ENCODE results near the gene IPMK.

The IPMK gene

GRCh38 chr10:58153751-58154150 lies 113.9 kb downstream of the IPMK start:
- DNase-seq (ENCODE audit: low read depth), result no peak

DNA sequence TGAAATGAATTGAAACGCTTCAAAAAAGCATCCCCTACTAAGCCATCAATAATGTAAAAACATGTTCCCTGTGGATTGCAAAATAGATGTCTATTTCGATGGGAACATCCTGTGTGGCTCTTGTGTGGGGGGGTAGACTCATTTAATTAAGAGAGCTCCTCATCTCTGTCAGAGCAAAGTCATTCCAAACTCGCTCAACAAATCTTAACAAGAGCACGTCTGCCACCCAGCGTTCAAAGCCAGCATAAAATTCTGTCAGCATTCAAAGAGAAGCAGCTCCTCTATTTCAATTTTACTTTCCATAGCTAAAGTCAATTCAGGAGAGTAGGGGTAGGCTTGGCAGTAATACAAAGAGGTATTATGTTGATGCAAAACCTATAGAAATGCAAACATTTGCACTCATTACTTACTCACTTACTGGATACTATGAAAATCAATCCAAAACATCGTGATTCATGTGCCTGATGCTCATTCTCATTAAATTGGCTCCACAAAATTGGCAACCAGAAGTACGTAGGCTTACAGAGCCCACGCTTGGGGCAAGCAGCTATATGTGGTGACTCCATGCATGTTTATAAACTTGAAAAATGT lies 114.9 kb downstream of the IPMK start:
- no peak for DNase-seq (ENCODE audit: low read depth)

DNA sequence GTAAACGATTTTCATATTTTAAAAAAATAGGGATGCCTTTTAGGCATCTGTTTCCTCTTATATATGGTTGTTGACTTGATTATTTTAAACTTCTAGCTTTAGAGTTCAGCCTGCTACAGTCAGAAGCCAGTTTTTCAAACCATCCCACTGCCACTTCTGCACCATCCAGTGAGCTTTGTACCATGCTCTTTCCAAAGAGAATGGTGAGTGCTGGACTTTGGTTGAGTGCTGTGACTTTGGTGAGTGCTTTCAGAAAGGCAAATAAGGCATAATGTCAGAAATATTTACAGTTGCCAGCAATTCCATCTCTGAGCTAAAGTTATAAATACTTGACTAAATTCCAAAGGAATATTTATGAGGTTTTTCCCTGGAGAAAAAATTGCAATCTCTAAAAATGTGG lies 117.4 kb downstream of the IPMK start:
- DNase-seq (ENCODE audit: low read depth), result no peak

DNA sequence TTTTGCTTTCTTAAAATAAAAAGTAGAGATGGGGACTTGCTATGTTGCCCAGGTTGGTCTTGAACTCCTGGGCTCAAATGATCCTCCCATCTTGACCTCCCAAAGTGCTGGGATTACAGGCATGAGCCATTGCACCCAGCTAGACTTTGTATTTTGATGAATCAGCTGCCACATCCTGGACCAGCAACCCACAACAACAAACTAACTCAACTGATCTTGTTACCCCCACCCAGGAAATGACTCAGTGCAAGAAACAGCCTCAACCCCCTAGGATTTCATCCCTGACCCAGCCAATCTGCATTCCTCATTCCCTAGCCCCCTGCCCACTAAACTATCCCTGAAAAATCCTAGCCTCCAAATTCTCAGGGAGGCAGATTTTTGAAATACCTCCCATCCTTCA lies 123.8 kb downstream of the IPMK start:
- DNase-seq (ENCODE audit: low read depth), result no peak
